HG03354 (cell line): ENCODE measurements around the gene XPO6.

ENCODE experiments used
- ATAC-seq: cut with Tn5 transposase; IDR thresholded peaks from one replicate; pipeline ENCODE4 v1.9.1; 2021; ENCODE audit warnings: mild to moderate bottlenecking; ENCODE audit not compliant: unreplicated experiment, poor library complexity, severe bottlenecking

The XPO6 gene

DNA sequence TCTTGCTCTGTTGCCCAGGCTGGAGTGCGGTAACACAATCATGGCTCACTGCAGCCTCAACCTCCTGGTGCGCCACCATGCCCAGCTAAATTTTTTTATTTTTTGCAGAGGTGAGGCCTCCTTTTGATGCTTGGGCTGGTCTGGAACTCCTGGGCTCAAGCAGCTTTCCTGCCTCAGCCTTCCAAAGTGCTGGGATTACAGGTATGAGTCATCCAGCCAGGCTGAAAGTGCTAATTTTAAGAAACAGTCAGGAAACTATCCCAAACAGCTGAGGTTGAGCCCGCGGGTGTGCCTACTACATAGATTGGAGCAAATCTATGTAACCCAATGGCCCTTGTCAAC lies 738 bp upstream of the XPO6 start:
- ATAC-seq = no peak

DNA sequence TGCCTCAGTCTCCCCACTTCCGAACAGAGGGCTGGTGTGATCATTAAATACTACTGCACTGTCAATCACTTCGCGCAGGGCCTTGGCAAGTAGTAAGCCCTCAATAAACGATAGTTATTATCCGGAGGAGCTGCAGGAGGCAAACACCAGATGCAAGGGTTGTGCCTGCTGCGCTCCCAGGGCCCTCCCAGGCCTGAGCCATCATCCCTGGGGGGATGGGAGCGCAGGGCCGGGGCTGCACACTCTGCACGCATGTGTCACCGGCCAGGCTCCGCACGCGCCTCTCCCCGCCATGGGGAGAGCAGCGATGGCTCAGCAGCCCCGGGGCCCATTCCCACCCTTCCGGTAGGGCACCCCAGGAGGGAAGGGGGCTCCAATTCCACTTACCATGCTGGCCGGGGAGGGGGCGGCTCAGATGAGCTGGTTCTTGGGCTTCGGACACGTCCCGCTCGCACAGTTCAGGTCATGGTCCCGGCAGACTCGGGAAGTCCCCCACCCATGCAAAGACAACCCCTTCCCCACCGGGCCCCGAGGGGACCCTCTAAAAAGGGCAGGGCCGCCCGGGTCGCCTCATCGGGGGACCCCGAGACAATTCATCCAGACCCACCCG lies 681 bp downstream of the XPO6 start:
- ATAC-seq = peak; percentile 45

DNA sequence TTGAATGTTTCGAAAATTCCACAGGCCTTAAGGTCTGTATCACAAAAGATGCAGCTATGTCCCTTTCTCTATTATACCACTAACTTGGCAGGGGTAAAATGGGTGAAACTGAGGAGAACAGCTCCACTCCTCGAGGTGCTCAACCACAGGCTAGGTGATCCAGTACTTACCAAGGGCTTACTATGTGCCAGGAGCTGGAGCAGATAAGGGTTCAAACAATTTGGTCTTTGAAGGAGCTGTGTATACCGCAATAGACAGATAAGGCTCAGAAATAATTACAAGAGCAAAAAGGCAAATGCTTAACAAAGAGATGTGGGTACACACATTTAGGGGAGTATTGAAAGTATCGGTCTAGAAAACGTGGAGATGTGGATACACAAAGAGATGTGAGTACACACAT lies 1.5 kb downstream of the XPO6 start:
- no peak for ATAC-seq

DNA sequence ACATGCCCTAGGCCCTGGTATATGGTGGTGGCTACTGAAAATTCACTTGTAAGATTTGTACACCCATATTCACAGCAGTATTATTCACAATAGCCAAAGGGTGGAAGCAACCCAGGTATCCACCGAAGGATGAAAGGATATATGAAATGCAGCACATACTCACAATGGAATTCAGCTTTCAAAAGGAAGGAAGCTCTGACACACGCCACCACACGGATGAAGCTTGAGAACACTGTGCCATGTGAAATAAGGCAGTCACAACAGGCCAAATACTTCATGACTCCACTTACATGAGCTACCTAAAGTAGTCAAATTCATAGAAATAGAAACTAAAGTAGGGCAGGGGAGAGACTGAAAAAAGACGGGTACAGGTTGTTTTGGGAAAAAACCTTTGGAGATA lies 2.9 kb downstream of the XPO6 start:
- ATAC-seq = no peak

DNA sequence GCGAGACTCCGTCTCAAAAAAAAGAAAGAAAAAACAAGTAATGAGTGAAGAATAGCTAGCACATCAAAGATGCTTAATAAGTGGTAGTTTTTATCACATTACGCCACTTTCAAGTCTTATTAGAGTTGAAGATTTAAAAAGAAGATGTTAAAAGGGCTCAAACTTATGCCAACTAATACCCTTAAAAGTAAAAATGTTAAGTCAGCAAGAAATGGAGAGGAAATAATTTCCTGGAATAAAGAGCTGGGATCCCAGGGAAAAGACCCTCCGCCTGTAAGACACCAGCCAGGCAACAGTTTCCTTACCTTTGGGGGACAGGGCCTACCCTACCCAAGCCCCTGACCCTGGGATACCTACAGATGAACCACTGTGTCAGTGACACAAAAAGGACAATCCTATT lies 3.6 kb downstream of the XPO6 start:
- ATAC-seq = no peak

DNA sequence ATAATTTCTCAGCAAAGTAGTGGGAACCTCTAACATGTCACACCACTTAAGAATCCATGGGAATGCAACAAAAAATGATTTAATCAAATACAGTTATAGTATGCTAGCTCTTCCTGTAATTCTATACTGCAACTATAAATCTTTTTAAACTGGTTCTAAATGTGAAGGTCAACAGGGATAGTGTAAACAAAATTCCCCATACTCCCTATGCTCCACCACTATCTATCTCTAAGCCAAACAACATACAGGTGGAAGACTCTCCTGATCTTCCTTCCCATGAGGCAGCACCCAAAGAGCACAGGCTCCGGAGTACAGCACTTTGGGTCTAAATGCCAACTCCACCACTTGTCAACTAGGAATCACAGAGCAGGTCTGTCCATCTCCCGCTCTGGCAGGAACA lies 4.4 kb downstream of the XPO6 start:
- no peak for ATAC-seq

DNA sequence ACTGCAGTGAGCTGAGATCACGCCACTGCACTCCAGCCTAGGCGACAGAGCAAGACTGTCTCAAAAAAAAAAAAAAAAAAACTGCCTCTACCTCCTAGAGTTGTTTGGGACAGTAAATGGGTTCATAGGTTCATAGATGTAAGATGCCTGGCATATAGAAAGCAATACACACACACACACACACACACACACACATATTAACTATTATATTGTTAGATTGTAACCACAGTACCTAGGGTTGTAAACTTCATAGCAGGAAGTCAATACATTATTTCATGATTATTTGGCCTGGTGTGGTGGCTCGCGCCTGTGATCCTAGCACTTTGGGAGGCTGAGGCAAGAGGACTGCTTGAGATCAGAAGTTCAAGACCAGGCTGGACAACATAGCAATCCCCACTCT lies 5.8 kb downstream of the XPO6 start:
- ATAC-seq = no peak

DNA sequence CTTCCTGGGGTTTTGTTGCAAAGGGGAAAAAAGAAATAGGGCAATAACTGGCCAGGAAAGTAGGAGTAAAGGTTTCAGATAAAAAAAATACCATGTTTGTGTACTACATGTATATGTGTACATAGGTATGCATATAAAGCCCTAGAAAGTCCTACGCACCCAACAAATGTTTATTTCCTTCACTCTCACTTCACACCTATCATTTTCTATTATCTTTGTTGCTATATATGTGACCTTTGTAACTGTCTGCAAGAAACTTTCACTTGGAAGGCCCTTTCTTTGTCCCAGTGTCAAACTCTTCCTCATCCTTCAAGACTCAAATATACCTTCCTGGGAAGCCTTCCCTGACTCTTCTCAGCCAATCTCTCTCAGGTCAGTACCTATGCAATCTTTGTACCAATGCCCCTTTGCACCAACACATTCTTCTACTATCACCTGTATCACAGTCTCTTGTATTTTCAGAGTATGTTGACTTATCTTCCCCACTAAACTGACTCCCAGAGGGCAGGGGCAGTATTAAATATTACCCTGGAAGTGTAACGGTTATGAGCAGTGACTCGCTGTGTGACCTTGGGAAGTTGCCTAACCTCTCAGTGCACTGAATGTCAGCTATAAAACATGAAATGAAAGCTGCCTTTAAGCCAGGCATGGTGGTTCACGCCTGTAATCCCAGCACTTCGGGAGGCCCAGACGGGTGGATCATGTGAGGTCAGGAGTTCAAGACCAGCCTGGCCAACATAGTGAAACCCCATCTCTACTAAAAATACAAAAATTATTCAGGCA lies 6.5 kb downstream of the XPO6 start:
- ATAC-seq = no peak

DNA sequence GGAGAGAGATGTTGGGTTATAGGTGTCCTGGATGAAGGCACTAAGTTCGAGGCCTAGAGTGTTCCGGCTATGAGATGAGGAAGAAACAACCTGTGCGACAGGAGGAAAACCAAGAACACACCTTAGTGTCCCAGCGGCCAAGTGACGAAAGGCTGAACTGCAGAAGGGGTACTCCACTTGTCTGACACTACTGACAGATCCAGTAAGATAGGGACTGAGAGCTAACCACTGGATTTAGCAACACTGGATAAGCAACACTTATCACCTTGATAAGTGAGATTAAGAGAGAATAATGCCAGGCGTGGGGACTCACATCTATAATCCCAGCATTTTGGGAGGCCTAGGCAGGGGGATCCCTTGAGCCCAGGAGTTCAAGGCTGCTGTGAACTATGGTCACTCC lies 7.1 kb downstream of the XPO6 start:
- ATAC-seq = no peak

DNA sequence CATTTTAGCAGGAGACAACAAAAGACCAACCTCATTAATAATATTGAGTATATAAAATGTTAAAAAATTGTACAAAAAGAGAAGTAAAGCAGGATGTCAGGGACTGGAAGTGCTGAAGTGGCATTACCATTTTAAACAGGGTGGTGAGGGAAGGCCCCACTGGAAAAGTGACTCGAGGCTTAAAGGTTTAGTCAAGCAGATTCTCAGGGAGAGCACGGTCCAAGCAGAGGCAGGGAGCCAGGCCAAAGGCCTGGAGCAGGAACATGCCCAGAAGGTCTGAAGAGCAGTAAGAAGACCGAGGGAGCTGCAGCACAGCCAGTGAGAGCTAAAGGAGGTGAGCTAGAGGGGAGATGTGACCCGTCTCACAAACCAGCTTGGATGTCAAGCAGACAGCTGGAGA lies 7.6 kb downstream of the XPO6 start:
- no peak for ATAC-seq

- ATAC-seq = no peak
Observed at GRCh38 chr16:28202147-28202746, 9.5 kb downstream of the XPO6 start.

GRCh38 chr16:28200661-28201060 lies 11.1 kb downstream of the XPO6 start:
- no peak for ATAC-seq

GRCh38 chr16:28196387-28196987 lies 15.3 kb downstream of the XPO6 start:
- ATAC-seq = no peak

- no peak for ATAC-seq
Observed at GRCh38 chr16:28195859-28196258, 15.9 kb downstream of the XPO6 start.

DNA sequence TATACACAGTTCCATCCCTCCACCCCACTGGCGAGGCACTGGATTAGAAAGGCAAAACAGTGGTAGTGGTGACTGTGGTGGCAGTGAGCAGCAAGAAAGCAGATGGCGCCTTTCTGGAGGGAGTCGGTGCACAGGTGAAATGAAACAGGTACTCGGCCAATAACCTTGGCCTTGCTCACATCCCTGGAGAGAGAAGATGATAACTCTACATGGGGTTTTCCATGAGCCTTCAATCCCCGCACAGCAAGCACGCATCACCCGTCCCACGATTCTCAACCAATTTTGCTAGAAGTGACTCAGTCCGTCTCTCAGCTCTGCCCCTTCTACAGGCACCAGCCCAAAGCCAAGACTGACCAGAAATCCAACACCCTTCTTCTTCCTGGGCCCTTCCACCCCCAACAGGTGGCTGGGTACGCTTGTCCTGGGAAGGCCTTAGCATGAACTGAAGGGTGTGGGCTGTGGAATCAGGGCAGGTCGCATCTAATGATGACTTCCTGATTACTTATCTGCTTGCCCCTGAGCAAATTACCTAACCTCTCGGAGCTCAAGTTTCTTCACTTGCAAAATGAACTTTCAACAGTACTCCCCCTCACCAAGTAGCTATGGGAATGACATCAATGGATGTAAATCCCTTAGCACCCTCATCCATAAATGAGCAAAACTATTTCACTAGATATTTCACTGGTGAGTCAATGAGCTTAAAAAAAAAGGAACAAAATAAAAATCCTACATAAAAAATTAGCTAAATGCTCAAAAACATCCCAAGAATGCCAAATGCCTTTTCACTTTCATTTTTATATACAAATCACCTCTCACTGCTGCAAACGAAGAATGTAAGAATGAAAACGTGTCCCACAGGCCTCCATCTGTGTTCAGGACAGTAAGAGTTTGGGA lies 18.0 kb downstream of the XPO6 start:
- peak; percentile 34 for ATAC-seq

- peak; percentile 74 for ATAC-seq
Observed at GRCh38 chr16:28192806-28193529, 18.8 kb downstream of the XPO6 start.

DNA sequence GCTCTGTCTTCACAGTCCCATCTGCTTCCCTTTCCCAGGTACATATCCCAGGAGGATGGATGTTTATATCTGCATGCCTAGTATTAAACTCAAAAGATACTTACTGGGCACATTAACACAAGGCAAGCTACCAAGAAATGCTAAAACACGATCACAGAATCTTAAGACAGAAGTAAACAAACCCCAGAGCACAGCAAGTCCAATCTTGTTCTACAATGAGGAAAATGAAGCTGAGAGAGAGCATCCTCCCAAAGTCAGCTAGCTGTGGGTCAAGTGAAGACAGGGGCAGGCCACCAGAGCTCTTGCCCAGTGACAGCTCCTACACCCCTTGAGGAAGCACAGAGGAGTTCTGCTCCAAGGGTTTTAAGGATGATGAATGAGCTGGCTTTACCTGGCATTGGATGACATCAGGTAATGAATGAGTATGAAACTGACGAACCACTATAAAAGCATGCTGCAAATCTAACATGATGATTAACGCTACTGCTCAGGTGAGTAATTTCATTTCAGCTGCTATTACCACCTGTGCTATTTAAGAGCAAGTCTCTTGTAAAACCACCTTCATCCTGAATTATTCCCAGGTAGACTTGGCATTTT lies 20.3 kb downstream of the XPO6 start:
- ATAC-seq = no peak

DNA sequence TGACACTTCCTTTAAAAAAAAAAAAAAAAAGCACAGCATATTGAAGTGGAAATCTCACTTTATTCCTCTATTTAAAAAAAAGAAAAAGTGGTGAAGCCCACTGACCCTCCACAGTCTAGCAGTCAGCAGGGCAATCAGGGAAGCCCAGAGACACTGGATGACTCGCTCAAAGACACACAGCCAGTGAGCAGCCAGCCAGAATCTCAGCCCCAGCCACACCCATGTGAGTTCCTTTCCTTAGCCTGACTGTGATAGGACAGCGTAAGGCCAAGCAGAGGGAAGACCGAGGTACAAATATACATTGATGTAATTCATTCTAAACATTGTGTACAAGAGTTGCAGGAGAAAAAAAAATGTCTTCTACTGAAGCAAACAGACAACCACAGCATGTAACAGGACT lies 22.5 kb downstream of the XPO6 start:
- no peak for ATAC-seq
